HCT116 (cell line): ENCODE results near the gene DTD1. TPM values are rescaled to one million over a fixed set of nuclear protein-coding genes. Genes with fewer than 3 reads are reported as not detected.

Experiments used
- ATAC-seq: fragments of 200-7000 bp; cut with Tn5 transposase; 2 replicates; pipeline ENCODE4 v1.9.1; 2020; ENCODE audit warnings: mild to moderate bottlenecking, moderate library complexity
- BruUV-seq: library from RNA; stranded (reverse); fragments of 400-500 nt; replicated peaks from 2 replicates; lab custom pipeline; 2021; lab: Mats Ljungman, UMichigan
- CTCF ChIA-PET: fragments of 300-600 bp; sonication (Branson Sonifier 250); formaldehyde crosslinking; loops from one replicate; lab custom pipeline; 2021; ENCODE audit warnings: antibody characterized with exemption; lab: Charles Lee
- POLR2A ChIA-PET: fragments of 300-600, 350-600 bp; sonication (Branson Sonifier 250); formaldehyde crosslinking; loops from one replicate; lab custom pipeline; 2021; ENCODE audit warnings: antibody characterized with exemption; lab: Charles Lee
- RAD21 ChIA-PET, 2 experiments: fragments of 300-600 bp; sonication (Branson Sonifier 250); formaldehyde crosslinking; loops; one replicate each; lab custom pipeline; 2023; ENCODE audit warnings: low total read pairs in 2 of 2; ENCODE audit not compliant: uncharacterized antibody in 2 of 2, unreplicated experiment in 2 of 2, low non-redundant PET in 1 of 2; lab: Charles Lee
- DNase-seq: peaks from one replicate; pipeline ENCODE4 v3.0.0-alpha.2; 2010; ENCODE audit warnings: low read depth, low spot score
- H2AFZ ChIP-seq: fragments of 200-600 bp; shearing (Covaris generic), sonication (generic); 2 replicates; pipeline ENCODE4 v1.6.1; 2017; ENCODE audit warnings: low read depth, mixed run types, mixed read lengths, antibody characterized with exemption, low read length; ENCODE audit not compliant: poor library complexity, severe bottlenecking
- H3K27ac ChIP-seq: 2 replicates; pipeline ENCODE4 v1.5.1; 2012; ENCODE audit warnings: low read depth, low read length
- H3K27me3 ChIP-seq: fragments of 200-600 bp; sonication (generic); 2 replicates; pipeline ENCODE4 v1.6.1; 2016; ENCODE audit warnings: mixed run types, low read length, mixed read lengths; ENCODE audit not compliant: insufficient read depth
- H3K36me3 ChIP-seq, 2 experiments: fragments of 200-500 bp in 1 of 2; fragments of 200-600 bp in 1 of 2; sonication (Bioruptor generic) in 1 of 2; sonication (generic) in 1 of 2; 2 replicates each; pipeline versions ENCODE4 v1.5.1 to v1.6.1; 2014 to 2016; ENCODE audit warnings: low read length in 2 of 2, inconsistent platforms in 1 of 2, mixed read lengths in 1 of 2, mixed run types in 1 of 2; ENCODE audit not compliant: insufficient read depth in 2 of 2, control insufficient read depth in 1 of 2
- H3K4me1 ChIP-seq, 2 experiments: fragments of 200-600 bp in 1 of 2; sonication (generic) in 1 of 2; 2 replicates each; pipeline versions ENCODE4 v1.5.1 to v1.6.1; 2012 to 2017; ENCODE audit warnings: low read length in 2 of 2, inconsistent platforms in 1 of 2, mild to moderate bottlenecking in 1 of 2, mixed read lengths in 1 of 2, mixed run types in 1 of 2, moderate library complexity in 1 of 2; ENCODE audit not compliant: insufficient read depth in 2 of 2, control insufficient read depth in 1 of 2
- H3K4me2 ChIP-seq: fragments of 200-600 bp; sonication (generic); 2 replicates; pipeline ENCODE4 v1.6.1; 2017; ENCODE audit warnings: mixed run types, low read length, mixed read lengths
- H3K4me3 ChIP-seq, 2 experiments: fragments of 200-600 bp in 1 of 2; sonication (generic) in 1 of 2; replicated peaks in 1 of 2; 2 replicates each; pipeline ENCODE4 v1.5.1; 2011 to 2016; ENCODE audit warnings: low read length in 2 of 2, control low read depth in 1 of 2, low read depth in 1 of 2, mild to moderate bottlenecking in 1 of 2, mixed read lengths in 1 of 2, mixed run types in 1 of 2
- H3K79me2 ChIP-seq: fragments of 200-600 bp; sonication (generic); 2 replicates; pipeline ENCODE4 v1.6.1; 2017; ENCODE audit warnings: mild to moderate bottlenecking, mixed run types, low read length, moderate library complexity, mixed read lengths; ENCODE audit not compliant: insufficient read depth
- H3K9ac ChIP-seq: fragments of 200-600 bp; sonication (generic); 2 replicates; pipeline ENCODE4 v1.6.1; 2016; ENCODE audit warnings: low read length, mixed read lengths
- H3K9me2 ChIP-seq: fragments of 200-600 bp; sonication (generic), shearing (Covaris generic); 2 replicates; pipeline ENCODE4 v1.6.1; 2017; ENCODE audit warnings: mixed run types, mild to moderate bottlenecking, moderate library complexity; ENCODE audit not compliant: insufficient read depth
- H3K9me3 ChIP-seq, 2 experiments: fragments of 200-500 bp in 1 of 2; fragments of 200-600 bp in 1 of 2; sonication (Bioruptor generic) in 1 of 2; sonication (generic) in 1 of 2; 2 replicates each; pipeline ENCODE4 v1.6.1; 2014 to 2017; ENCODE audit warnings: low read length in 2 of 2, mixed read lengths in 2 of 2, inconsistent platforms in 1 of 2, low read depth in 1 of 2, mild to moderate bottlenecking in 1 of 2, mixed run types in 1 of 2, moderate library complexity in 1 of 2; ENCODE audit not compliant: control insufficient read depth in 1 of 2, insufficient read depth in 1 of 2
- H4K20me1 ChIP-seq: fragments of 200-600 bp; sonication (generic), shearing (Covaris generic); 2 replicates; pipeline ENCODE4 v1.6.1; 2017; ENCODE audit warnings: mixed run types, mild to moderate bottlenecking, moderate library complexity; ENCODE audit not compliant: insufficient read depth
- ELF1 ChIP-seq: IDR thresholded peaks from 2 replicates; pipeline ENCODE4 v1.6.1; 2012; ENCODE audit warnings: low read depth, borderline replicate concordance
- EZH2 ChIP-seq: fragments of 200-600 bp; sonication (generic); IDR thresholded peaks from 2 replicates; pipeline ENCODE4 v1.6.1; 2017; ENCODE audit warnings: antibody characterized with exemption, mixed run types
- POLR2AphosphoS5 ChIP-seq: IDR thresholded peaks from 2 replicates; pipeline ENCODE4 v1.6.1; 2011; ENCODE audit warnings: mild to moderate bottlenecking, low read depth, low read length, moderate library complexity
- RAD21 ChIP-seq: IDR thresholded peaks from 2 replicates; pipeline ENCODE4 v1.6.1; 2012; ENCODE audit warnings: low read depth, mild to moderate bottlenecking
- SIN3A ChIP-seq: IDR thresholded peaks from 2 replicates; pipeline ENCODE4 v1.6.1; 2012; ENCODE audit warnings: low read depth
- SP1 ChIP-seq: IDR thresholded peaks from 2 replicates; pipeline ENCODE4 v1.6.1; 2012; ENCODE audit warnings: low read depth
- SRF ChIP-seq: IDR thresholded peaks from 2 replicates; pipeline ENCODE4 v1.6.1; 2012; ENCODE audit warnings: low read depth
- intact Hi-C: fragments of 100-400 bp; cut with micrococcal nuclease; formaldehyde crosslinking; loops from 2 replicates; pipeline ENCODE4 v1.10.0; 2022
- total RNA-seq: library from RNA; stranded (reverse); gene quantifications from one replicate; pipeline ENCODE4 v1.2.1, GENCODE V29; 2021; ENCODE audit not compliant: unreplicated experiment
- TF ChIP-seq, protein P1 (sequence below): IDR thresholded peaks from 2 replicates; pipeline ENCODE4 v1.6.1; 2011; ENCODE audit warnings: mild to moderate bottlenecking, low read length, moderate library complexity; ENCODE audit not compliant: insufficient replicate concordance; ENCODE audit errors: extremely low read depth
- TF ChIP-seq, protein P2 (sequence below), 3 experiments: fragments of 200-600 bp in 1 of 3; sonication (generic) in 1 of 3; IDR thresholded peaks in 2 of 3; conservative IDR thresholded peaks in 1 of 3; 2 replicates each; pipeline ENCODE4 v1.5.1; 2012 to 2017; ENCODE audit warnings: low read depth in 2 of 3, low read length in 2 of 3, antibody characterized with exemption in 1 of 3, borderline replicate concordance in 1 of 3, control low read depth in 1 of 3, mild to moderate bottlenecking in 1 of 3, mixed read lengths in 1 of 3, mixed run types in 1 of 3, moderate library complexity in 1 of 3; ENCODE audit not compliant: insufficient read depth in 1 of 3
- TF ChIP-seq, protein P3 (sequence below): IDR thresholded peaks from 2 replicates; pipeline ENCODE4 v1.6.1; 2012

DTD1 gene
- total RNA-seq, 1 experiment from 2014 or later, result 54.5 TPM

DNA sequence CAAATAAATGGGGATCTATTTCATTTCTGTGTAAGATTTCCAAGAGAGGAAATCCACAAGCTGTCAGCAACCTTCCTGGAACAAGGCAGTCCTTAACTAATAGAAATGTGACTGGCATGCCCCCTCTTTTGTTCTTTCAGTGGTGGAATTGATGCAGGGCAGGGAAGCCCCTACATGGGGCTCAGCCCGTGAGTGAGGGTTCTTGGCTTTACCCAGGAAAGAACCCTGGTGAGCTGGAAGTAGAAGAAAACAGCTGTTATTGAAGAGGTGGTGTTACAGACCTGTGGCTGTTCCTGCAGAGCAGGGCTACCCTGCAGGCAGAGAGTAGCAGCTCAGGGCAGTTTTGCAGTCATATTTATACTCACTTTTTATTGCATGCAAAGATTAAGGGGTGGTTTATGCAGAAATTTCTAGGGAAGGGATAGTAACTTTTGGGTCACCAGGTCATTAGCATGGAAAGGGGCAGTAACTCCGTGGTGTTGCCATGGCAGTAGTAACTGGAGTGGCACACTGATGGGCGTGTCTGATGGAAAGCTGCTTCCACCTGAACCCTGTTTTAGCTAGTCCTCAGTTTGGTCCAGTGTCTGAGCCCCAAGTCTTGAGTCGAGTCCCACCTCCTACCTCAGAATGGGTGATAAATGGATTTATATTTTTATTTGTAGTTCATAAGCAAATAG is 137.1 kb downstream of the DTD1 start (continued):
- TF ChIP-seq, protein P1, sequence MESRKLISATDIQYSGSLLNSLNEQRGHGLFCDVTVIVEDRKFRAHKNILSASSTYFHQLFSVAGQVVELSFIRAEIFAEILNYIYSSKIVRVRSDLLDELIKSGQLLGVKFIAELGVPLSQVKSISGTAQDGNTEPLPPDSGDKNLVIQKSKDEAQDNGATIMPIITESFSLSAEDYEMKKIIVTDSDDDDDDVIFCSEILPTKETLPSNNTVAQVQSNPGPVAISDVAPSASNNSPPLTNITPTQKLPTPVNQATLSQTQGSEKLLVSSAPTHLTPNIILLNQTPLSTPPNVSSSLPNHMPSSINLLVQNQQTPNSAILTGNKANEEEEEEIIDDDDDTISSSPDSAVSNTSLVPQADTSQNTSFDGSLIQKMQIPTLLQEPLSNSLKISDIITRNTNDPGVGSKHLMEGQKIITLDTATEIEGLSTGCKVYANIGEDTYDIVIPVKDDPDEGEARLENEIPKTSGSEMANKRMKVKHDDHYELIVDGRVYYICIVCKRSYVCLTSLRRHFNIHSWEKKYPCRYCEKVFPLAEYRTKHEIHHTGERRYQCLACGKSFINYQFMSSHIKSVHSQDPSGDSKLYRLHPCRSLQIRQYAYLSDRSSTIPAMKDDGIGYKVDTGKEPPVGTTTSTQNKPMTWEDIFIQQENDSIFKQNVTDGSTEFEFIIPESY, result no peak
- TF ChIP-seq, protein P2, sequence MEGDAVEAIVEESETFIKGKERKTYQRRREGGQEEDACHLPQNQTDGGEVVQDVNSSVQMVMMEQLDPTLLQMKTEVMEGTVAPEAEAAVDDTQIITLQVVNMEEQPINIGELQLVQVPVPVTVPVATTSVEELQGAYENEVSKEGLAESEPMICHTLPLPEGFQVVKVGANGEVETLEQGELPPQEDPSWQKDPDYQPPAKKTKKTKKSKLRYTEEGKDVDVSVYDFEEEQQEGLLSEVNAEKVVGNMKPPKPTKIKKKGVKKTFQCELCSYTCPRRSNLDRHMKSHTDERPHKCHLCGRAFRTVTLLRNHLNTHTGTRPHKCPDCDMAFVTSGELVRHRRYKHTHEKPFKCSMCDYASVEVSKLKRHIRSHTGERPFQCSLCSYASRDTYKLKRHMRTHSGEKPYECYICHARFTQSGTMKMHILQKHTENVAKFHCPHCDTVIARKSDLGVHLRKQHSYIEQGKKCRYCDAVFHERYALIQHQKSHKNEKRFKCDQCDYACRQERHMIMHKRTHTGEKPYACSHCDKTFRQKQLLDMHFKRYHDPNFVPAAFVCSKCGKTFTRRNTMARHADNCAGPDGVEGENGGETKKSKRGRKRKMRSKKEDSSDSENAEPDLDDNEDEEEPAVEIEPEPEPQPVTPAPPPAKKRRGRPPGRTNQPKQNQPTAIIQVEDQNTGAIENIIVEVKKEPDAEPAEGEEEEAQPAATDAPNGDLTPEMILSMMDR (IDR thresholded peaks at IDR 0.05 in 2 of 3, conservative IDR thresholded peaks at IDR 0.05 in 1 of 3; ENCODE audit: borderline replicate concordance in 1 of 3, insufficient read depth in 1 of 3, low read depth in 2 of 3, low read length in 2 of 3), result no peak
- TF ChIP-seq SIN3A (no peak), EZH2 (no peak)

DNA sequence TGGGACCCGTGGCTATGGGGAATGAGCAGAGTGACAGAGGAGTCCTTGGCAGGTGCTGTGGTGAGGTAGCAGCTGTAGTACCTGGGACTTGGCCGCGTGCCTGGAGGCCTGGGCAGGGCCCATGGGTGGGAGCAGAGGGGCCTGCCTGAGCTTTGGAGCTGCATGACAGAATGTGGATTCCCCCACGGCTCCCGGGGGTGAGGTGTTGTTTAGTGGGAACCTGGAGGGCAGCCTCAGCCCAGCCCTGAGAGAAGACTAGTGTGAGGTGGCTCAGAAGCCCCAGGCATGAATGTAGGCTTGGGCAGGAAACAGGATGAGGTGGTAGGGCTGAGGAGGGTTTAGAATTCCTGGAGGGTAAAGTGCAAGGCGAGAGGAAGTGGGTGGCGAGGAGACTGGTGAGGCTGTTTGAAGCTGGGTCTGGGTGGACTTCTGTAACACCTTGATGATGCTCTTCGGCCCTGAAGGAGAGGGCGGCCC is 139.2 kb downstream of the DTD1 start:
- ChIA-PET POLR2A (no interaction called here), CTCF (no interaction called here), RAD21 (no interaction called here)
- no peaks in the 10 kb centered on the region for H4K20me1 ChIP-seq
- no peaks in the 10 kb centered on the region for H3K4me1 ChIP-seq
- no peak overlapping the region for H3K9ac ChIP-seq
- H3K27me3 ChIP-seq, result no peaks in the 10 kb centered on the region
- ATAC-seq (no peak), DNase-seq (no peak)
- no peaks in the 10 kb centered on the region for H3K79me2 ChIP-seq
- H3K4me2 ChIP-seq, result no peak overlapping the region
- H3K36me3 ChIP-seq, result no peaks in the 10 kb centered on the region
- no peaks in the 10 kb centered on the region for H3K9me3 ChIP-seq
- no peaks in the 10 kb centered on the region for H3K9me2 ChIP-seq
- intact Hi-C loops, result no loop called here
- no peak overlapping the region for H3K4me3 ChIP-seq
- TF ChIP-seq EZH2 (no peak), SRF (no peak), POLR2AphosphoS5 (no peak), RAD21 (no peak), ELF1 (no peak), SP1 (no peak)
- TF ChIP-seq, protein P3, sequence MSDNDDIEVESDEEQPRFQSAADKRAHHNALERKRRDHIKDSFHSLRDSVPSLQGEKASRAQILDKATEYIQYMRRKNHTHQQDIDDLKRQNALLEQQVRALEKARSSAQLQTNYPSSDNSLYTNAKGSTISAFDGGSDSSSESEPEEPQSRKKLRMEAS, result no peak
- no peak overlapping the region for H2AFZ ChIP-seq
- H3K27ac ChIP-seq, result no peak overlapping the region
- no TSS peak for BruUV-seq
